CD4-positive, alpha-beta T cell treated with Interleukin-6 at 100 ng/mL for 8 hours (primary cell): ENCODE results near the gene TBC1D30.

Experiments
- DNase-seq: peaks from one replicate; pipeline ENCODE4 v3.0.0-alpha.2; 2020; ENCODE audit warnings: mixed read lengths, low spot score

TBC1D30 gene

DNA sequence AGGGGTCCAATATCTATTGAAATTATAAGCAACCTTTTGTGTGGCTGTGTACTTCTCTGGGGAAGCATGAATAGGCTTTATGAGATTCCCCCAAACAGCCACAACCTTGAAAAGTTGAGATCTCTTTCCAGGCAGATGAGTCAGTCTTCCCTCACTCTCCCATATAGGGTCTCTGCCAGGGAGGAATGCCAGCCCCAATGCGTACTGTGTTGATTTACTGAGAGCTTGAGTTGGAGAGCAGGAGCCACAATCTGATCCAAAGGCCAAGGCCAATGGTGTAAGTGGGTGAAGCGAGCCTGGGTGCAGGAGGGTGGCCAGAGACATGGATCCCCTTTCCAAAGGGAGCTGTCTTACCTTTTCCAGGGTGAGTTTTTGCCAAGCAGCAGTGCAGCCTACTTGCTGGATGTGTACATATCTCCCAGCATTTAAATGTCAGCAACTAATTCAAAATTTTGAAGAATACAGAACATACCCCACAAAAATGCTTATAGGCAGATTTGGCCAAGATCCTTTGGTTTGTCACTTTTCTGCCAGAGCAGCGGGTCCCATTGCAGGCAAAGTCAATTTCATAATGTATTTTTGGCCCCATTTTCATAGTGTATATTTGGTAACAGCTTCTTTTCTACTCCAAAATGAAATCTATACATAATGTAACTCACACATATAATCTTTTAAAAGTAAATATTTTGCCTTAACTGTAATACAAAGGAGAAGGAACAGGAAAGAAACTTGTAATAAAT, 88.2 kb downstream of the TBC1D30 start:
- DNase-seq: no peak

DNA sequence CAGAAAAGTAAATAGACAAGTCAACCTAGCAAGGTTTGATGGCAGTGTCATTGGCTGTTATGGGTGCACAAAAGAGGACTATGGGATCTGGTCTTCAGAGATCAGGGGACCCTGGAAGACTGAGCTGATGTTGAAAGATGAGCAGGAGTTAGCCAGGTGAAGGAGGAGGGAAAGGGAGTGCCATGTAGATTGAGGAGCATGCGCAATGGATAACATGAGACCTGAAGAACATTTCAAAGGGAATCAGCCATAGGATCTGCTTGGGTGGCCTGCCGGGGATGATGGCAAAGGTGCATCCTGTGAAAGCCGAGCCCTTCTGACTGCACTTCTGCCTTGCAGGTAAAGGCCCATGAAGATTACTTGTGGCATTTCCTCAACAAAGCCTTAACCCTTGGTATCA, 90.8 kb downstream of the TBC1D30 start:
- DNase-seq: no peak

DNA sequence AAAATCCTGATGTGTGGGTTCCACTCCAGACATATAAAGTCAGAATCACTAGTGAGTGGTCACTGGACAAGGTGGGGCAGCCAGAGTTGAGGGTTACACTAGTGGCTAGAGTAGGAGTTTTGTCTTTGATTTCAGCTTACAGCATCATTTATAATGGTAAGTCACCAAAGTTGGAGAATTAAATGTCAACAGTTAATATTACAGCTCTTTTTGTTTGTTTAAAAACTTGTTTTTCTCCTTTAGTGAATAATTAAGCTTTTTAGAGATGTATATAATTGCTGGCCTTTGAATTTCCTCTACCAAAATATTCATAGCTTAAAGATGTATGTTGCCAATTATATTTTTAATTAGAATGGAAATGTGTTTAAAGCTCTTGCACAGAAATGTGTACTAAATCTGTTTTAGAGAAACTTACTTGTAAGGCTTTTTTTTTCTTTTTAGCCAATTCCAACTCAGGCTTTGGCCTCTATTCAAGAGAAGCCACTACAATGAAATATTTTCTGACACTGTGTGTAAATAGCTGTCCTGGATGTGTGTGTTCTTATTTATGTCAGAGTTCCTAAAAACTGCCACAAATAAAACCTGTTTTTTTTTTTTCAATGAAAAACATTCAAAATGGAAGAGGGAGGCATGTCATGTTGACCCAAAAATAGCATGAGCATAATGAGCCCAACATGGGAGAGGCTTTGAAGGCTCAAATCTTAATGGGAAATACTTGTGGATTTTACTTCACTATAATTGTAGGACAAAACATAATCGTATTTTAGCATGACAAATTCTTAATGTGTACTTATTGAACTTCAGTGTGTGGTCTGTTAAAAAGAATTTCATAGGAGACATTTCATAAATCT, 92.2 kb downstream of the TBC1D30 start:
- no peak for DNase-seq

GRCh38 chr12:64918344-64918743, 93.9 kb downstream of the TBC1D30 start:
- DNase-seq: no peak

GRCh38 chr12:64918801-64919200, 94.4 kb downstream of the TBC1D30 start:
- no peak for DNase-seq

DNA sequence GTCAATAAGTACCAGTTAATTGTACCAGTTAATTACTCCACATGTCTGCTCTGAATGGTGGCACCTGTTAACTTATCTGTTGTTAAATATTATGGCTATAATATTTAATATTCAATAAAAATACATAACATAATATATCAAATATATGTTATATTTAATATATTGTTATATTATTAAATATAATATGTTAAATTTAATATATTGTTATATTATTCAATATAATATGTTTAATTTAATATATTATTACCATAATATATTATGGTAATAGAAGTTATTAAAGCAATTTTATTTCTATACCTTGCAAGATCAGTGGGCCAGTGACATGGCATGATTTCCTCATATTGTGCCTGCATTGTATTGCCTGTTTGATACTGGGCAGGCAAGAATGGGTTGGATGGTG, 98.4 kb downstream of the TBC1D30 start:
- no peak for DNase-seq

DNA sequence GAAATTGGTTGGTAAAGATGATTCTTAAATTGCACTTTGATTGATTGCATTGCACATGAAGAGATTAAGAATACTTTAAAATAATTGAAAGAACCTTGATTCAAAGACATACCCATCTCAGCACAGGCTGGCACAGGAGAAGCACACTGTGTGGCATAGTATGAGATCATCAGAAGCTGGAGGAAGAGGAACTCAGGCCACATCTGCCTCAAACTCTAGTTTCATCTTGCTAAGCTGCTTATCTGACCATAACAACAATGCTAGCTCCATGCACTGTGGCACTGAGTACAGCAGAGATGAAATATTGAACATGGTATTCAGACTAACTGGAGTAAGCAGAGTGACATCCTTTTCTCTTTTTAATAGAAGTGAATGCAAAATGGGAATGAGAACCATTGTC, 99.1 kb downstream of the TBC1D30 start:
- DNase-seq: no peak
